GM12875 (cell line): ENCODE results near the gene MAN2A2.
"Not testable (repeated sequence)": the region's sequence is repeated elsewhere in the genome, so short reads cannot be mapped to it uniquely, and the experiment has no call there.

Source experiments
- H3K4me3 ChIP-seq: one replicate; pipeline ENCODE4 v1.5.1; 2011; ENCODE audit warnings: low read depth, low read length, control low read depth
- CTCF ChIP-seq: IDR thresholded peaks from 2 replicates; pipeline ENCODE4 v1.5.1; 2011; ENCODE audit warnings: low read depth, mild to moderate bottlenecking, control low read depth, inconsistent platforms, low read length, moderate library complexity, borderline replicate concordance; ENCODE audit not compliant: insufficient read depth

Gene MAN2A2

GRCh38 chr15:90891346-90891949 is 11.7 kb upstream of the MAN2A2 start:
- H3K4me3 ChIP-seq, result no peak overlapping the region
- TF ChIP-seq CTCF, result no peak

GRCh38 chr15:90892023-90892422 is 11.1 kb upstream of the MAN2A2 start:
- no peak overlapping the region for H3K4me3 ChIP-seq
- TF ChIP-seq CTCF, result no peak

DNA sequence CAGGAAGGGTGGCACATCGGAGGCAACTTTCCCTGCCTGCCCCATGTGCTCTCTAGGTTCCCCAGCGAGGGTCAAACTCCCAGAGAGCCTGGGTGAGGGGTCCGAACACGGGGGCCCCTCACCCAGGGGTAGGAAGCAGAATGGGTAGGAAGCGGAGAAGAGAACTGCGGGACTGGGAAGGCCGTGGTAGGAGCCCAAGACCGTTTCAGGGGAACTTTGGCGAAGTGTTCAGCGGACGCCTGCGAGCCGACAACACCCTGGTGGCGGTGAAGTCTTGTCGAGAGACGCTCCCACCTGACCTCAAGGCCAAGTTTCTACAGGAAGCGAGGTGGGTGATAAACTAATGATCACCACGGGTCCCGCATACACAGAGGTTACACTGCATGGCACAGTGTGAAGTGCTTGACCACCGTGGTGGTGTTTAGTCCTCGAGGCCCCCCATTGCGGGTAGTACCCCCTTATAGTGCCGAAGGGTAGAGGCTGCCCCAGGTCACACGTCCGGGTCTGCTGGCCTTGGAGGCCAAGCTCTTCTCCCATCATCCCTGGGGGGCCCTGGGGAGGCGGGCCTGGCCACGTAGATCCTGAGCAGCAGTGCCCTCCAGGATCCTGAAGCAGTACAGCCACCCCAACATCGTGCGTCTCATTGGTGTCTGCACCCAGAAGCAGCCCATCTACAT is 10.5 kb upstream of the MAN2A2 start:
- TF ChIP-seq CTCF, result no peak
- H3K4me3 ChIP-seq, result no peak overlapping the region

- H3K4me3 ChIP-seq, result no peak overlapping the region
- peak; percentile 24; the same call in 1 of the 2 replicates for TF ChIP-seq CTCF
Measured at GRCh38 chr15:90893175-90894090, 9.7 kb upstream of the MAN2A2 start.

DNA sequence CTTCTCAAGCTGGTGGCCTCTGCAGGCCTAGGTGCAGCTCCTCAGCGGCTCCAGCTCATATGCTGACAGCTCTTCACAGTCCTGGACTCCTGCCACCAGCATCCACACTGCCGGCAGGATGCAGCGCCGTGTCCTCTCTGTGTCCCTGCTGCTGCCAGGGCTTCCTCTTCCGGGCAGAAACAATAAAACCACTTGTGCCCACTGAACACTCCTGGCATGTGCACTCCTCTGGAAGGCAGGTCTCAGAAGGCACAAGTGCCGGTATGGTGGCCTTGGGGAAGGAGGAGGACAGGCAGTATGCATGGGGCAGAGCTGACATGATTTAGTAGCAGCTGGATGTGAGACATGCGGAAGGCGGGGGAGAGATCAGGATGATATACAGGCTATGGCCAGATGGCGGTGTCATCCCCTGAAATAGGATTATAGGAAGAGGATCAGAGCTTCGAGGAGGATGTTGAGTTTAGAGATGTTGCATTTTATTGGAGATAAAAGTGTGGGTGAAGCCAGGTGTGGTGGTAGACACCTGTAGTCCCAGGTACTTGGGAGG is 7.5 kb upstream of the MAN2A2 start:
- H3K4me3 ChIP-seq, result no peak overlapping the region
- no peak for TF ChIP-seq CTCF

GRCh38 chr15:90897131-90897655 is 5.9 kb upstream of the MAN2A2 start:
- H3K4me3 ChIP-seq, result not testable (repeated sequence)

DNA sequence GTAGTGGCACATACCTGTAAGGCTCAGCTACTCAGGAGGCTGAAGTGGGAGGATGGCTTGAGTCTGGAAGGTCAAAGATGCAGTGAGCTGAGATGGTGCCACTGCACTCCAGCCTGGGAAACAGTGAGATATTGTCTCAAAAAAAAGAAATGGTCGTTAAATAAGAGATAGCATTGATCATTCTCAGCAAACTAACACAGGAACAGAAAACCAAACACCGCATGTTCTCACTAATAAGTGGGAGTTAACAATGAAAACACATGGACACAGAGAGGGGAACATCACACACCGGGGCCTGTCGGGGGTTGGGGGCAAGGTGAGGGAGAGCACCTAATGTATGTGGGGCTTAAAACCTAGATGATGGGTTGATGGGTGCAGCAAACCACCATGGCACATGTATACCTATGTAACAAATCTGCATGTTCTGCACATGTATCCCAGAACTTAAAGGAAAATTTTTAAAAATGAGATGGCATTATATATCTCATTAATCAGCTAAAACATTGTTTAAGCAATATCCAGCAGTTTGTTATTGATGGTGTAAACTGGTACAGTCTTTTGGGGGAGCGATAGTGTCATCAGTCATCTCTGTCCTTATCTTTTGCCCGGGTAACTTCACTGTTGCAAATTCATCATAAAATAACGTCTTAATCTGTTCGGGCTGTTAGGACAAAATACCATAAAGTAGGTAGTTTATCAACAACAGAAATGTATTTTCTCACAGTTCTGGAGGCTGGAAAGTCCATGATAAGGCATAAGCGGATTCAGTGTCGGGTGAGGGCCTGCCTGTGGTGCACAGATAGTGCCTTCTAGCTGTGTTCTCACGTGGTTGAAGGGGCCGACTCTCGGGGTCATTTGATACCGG is 1.7 kb upstream of the MAN2A2 start:
- TF ChIP-seq CTCF, result no peak
- H3K4me3 ChIP-seq, result peak overlapping the region; percentile 88
